K562 (cell line): ENCODE results near the gene NRG2. TPM values are rescaled to one million over a fixed set of nuclear protein-coding genes. Genes with fewer than 3 reads are reported as not detected.

Experiments
- ATAC-seq: fragments of 200-7000 bp; cut with Tn5 transposase; 3 replicates; pipeline ENCODE4 v1.9.1; 2020; ENCODE audit warnings: moderate library complexity
- BruUV-seq: library from RNA; stranded (reverse); fragments of 400-500 nt; replicated peaks from 2 replicates; lab custom pipeline; 2021; lab: Mats Ljungman, UMichigan
- CTCF ChIA-PET: fragments of 300-600 bp; formaldehyde crosslinking; extraction: SDS; loops from one replicate; lab custom pipeline; 2021; ENCODE audit warnings: low intra/inter-chr PET ratio; lab: Yijun Ruan, JAX
- POLR2A ChIA-PET: fragments of 300-600, 350-650 bp; sonication (Branson Sonifier 250); formaldehyde crosslinking; extraction: SDS; loops from one replicate; lab custom pipeline; 2021; ENCODE audit warnings: antibody characterized with exemption, inconsistent platforms; lab: Yijun Ruan, JAX
- DNase-seq, 4 experiments: peaks; one replicate each; pipeline versions ENCODE4 v3.0.0 to v3.0.0-alpha.2; 2011 to 2018; ENCODE audit warnings: low spot score in 3 of 4, mixed read lengths in 3 of 4; ENCODE audit errors: extremely low read depth in 1 of 4
- FAIRE-seq: peaks from 2 replicates; lab custom pipeline; 2011; peaks lifted over from hg19 to GRCh38; lab: Jason Lieb, UNC
- H2AFZ ChIP-seq: 2 replicates; pipeline ENCODE4 v1.6.0; 2011; ENCODE audit warnings: low read depth, low read length, control low read depth, inconsistent platforms
- H3K27ac ChIP-seq: fragments of 200-600 bp; 3 replicates; pipeline ENCODE4 v1.8.0; 2011; ENCODE audit warnings: low read depth, mild to moderate bottlenecking, control low read depth, inconsistent platforms, low read length, moderate library complexity, mixed read lengths; ENCODE audit errors: extremely low read depth
- H3K27me3 ChIP-seq, 2 experiments: fragments of 300-600 bp in 1 of 2; 2 replicates in 1 of 2; 3 replicates in 1 of 2; pipeline versions ENCODE4 v1.6.0 to v1.8.0; 2011; ENCODE audit warnings: inconsistent platforms in 2 of 2, low read length in 2 of 2, mild to moderate bottlenecking in 1 of 2, mixed read lengths in 1 of 2, moderate library complexity in 1 of 2; ENCODE audit not compliant: control insufficient read depth in 2 of 2, insufficient read depth in 2 of 2
- H3K36me3 ChIP-seq: fragments of 300-600 bp; 3 replicates; pipeline ENCODE4 v1.8.0; 2011; ENCODE audit warnings: mild to moderate bottlenecking, low read length, inconsistent platforms; ENCODE audit not compliant: control insufficient read depth, insufficient read depth
- H3K4me1 ChIP-seq, 2 experiments: fragments of 200-600 bp in 1 of 2; replicated peaks in 1 of 2; 2 replicates in 1 of 2; 3 replicates in 1 of 2; pipeline versions ENCODE4 v1.5.1 to v1.8.0; 2011; ENCODE audit warnings: inconsistent platforms in 2 of 2, low read length in 2 of 2, mild to moderate bottlenecking in 1 of 2, mixed read lengths in 1 of 2, moderate library complexity in 1 of 2; ENCODE audit not compliant: control insufficient read depth in 2 of 2, insufficient read depth in 2 of 2
- H3K4me2 ChIP-seq: 2 replicates; pipeline ENCODE4 v1.6.1; 2011; ENCODE audit warnings: low read length, control low read depth, inconsistent platforms, mixed read lengths; ENCODE audit not compliant: insufficient read depth
- H3K4me3 ChIP-seq: fragments of 200-600 bp; sonication (generic), shearing (Covaris generic); 2 replicates; pipeline ENCODE4 v1.5.1; 2016; ENCODE audit warnings: control low read depth, inconsistent platforms
- H3K79me2 ChIP-seq: fragments of 200-600 bp; 3 replicates; pipeline ENCODE4 v1.8.0; 2011; ENCODE audit warnings: low read length, inconsistent platforms; ENCODE audit not compliant: control insufficient read depth, insufficient read depth
- H3K9ac ChIP-seq, 2 experiments: 2 replicates each; pipeline versions ENCODE4 v1.6.0 to v1.6.1; 2011; ENCODE audit warnings: low read depth in 2 of 2, low read length in 2 of 2, control low read depth in 1 of 2, inconsistent platforms in 1 of 2, mild to moderate bottlenecking in 1 of 2, mixed read lengths in 1 of 2; ENCODE audit not compliant: insufficient read depth in 1 of 2
- H3K9me1 ChIP-seq: one replicate; pipeline ENCODE4 v1.6.0; 2011; ENCODE audit warnings: inconsistent platforms, mild to moderate bottlenecking, low read length, moderate library complexity; ENCODE audit not compliant: control insufficient read depth, insufficient read depth
- H3K9me3 ChIP-seq: replicated peaks from 2 replicates; pipeline ENCODE4 v1.5.1; 2011; ENCODE audit warnings: low read depth, low read length, inconsistent platforms; ENCODE audit not compliant: control insufficient read depth, insufficient read depth
- H4K20me1 ChIP-seq: replicated peaks from 2 replicates; pipeline ENCODE4 v1.6.1; 2011; ENCODE audit warnings: low read length, inconsistent platforms, mixed read lengths; ENCODE audit not compliant: control insufficient read depth, insufficient read depth
- GTF2A2 ChIP-seq: IDR thresholded peaks from 2 replicates; pipeline ENCODE4 v1.6.1; 2016; ENCODE audit warnings: mild to moderate bottlenecking, missing genetic modification characterization, missing compliant biosample characterization
- HNRNPLL ChIP-seq: fragments of 200-400 bp; formaldehyde crosslinking; IDR thresholded peaks from 2 replicates; pipeline ENCODE4 v1.6.1; 2017; ENCODE audit warnings: low read length, low read depth, mild to moderate bottlenecking; ENCODE audit not compliant: poor library complexity, severe bottlenecking
- KLF13 ChIP-seq: fragments of 450-650 bp; IDR thresholded peaks from 2 replicates; pipeline ENCODE4 v1.6.1; 2016; ENCODE audit warnings: missing genetic modification characterization, low read depth, mild to moderate bottlenecking, missing compliant biosample characterization, moderate library complexity, borderline replicate concordance
- LARP7 ChIP-seq: fragments of 450-650 bp; IDR thresholded peaks from 2 replicates; pipeline ENCODE4 v1.6.1; 2016
- PHB ChIP-seq: fragments of 250-450 bp; sonication (Bioruptor Pico); IDR thresholded peaks from 2 replicates; pipeline ENCODE4 v1.5.0; 2021
- RFX1 ChIP-seq: fragments of 450-650 bp; IDR thresholded peaks from 2 replicates; pipeline ENCODE4 v1.6.1; 2016; ENCODE audit warnings: mild to moderate bottlenecking, moderate library complexity
- TAF7 ChIP-seq: fragments of 450-650 bp; IDR thresholded peaks from 2 replicates; pipeline ENCODE4 v1.6.1; 2016; ENCODE audit warnings: missing genetic modification characterization, missing compliant biosample characterization
- TCF3 ChIP-seq: sonication (generic); formaldehyde crosslinking; IDR thresholded peaks from 2 replicates; pipeline ENCODE4 v1.4.0; 2020; ENCODE audit warnings: mild to moderate bottlenecking, missing genetic modification reagents
- ZNF41 ChIP-seq: fragments of 250-450 bp; sonication (Bioruptor Pico); conservative IDR thresholded peaks from 2 replicates; pipeline ENCODE4 v1.4.0; 2020; ENCODE audit warnings: mild to moderate bottlenecking
- WGBS: fragments of 100-300 bp; shearing (Covaris generic); methylation state at CpG from one replicate; pipeline ENCODE4 v1.1.6; 2016; ENCODE audit warnings: low coverage, mixed read lengths; ENCODE audit not compliant: insufficient coverage; ENCODE audit errors: missing lambda C conversion rate; 5-methylcytosine and 5-hydroxymethylcytosine counted together
- in situ Hi-C: fragments of 300-500 bp; cut with MboI; formaldehyde crosslinking; loops from 4 replicates; pipeline ENCODE4 v1.15.0; 2018; ENCODE audit warnings: inconsistent platforms, mixed read lengths
- intact Hi-C: fragments of 100-400 bp; cut with micrococcal nuclease; formaldehyde crosslinking; loops from 2 replicates; pipeline ENCODE4 v1.14.2; 2022
- polyA plus RNA-seq, 8 experiments: library from polyadenylated mRNA; depleted of rRNA in 4 of 8; stranded (reverse) in 5 of 8; unstranded in 3 of 8; fragments of >200 nt; fragmentation: Nextera tagmentation in 2 of 8; fragmentation: Illumina TruSeq in 1 of 8; extraction: Ambion mirVana in 2 of 8; extraction: Trizol in 1 of 8; gene quantifications; 2 replicates each; pipeline versions ENCODE4 v1.2.1 to v1.2.3, GENCODE V29; 2011 to 2014; ENCODE audit warnings: inconsistent platforms in 1 of 8, missing spikeins in 1 of 8
- total RNA-seq, 7 experiments: library from RNA; depleted of rRNA in 6 of 7; stranded (reverse); fragments of >200 nt in 6 of 7; fragmentation: Illumina TruSeq in 2 of 7; extraction: Trizol in 2 of 7; gene quantifications; 2 replicates each; pipeline versions ENCODE4 v1.2.1 to v1.2.3, GENCODE V29; 2011 to 2021; ENCODE audit warnings: low replicate concordance in 1 of 7
- TF ChIP-seq, protein P1 (sequence below): sonication (generic); formaldehyde crosslinking; IDR thresholded peaks from 2 replicates; pipeline ENCODE4 v1.8.0; 2022; ENCODE audit warnings: mild to moderate bottlenecking, missing genetic modification reagents

The NRG2 gene
- total and polyA plus RNA-seq, 9 of the 15 experiments (the other 6 are each of a cell fraction or from before 2014, with no cell fraction given), result not detected

DNA sequence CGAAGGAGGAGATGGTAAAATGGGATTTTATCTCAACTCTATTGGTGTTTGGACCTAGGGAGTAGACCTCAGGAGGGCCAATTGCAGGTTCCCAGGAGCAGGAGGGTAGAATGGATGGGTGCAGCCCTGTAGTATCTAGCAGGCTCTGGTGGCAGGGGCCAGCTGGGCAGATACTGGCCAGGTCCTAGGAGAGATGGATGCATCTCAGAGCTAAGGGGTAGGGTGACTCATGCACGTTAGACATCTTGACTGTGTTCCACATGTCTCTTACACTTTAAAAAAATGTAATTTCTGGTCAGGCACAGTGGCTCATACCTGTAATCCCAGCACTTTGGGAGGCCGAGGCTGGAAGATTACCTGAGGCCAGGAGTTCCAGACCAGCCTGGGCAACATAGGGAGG, 225.1 kb downstream of the NRG2 start:
- Histone ChIP-seq H3K9me1 (no peaks in the 10 kb centered on the region), H3K36me3 (no peaks in the 10 kb centered on the region), H3K27ac (no peak overlapping the region), H4K20me1 (peaks cover 4% of the 10 kb centered on the region; the same call in 1 of the 2 replicates), H3K4me2 (no peak overlapping the region), H2AFZ (no peak overlapping the region), H3K9me3 (no peaks in the 10 kb centered on the region), H3K79me2 (no peaks in the 10 kb centered on the region), H3K4me1 (peaks cover 0 to 4% of the 10 kb centered on the region in 2 experiments; a peak in 1 of 5 replicates), H3K4me3 (no peak overlapping the region), H3K9ac (no peak overlapping the region), H3K27me3 (peaks cover 32 to 82% of the 10 kb centered on the region in 2 experiments)
- no TSS peak for BruUV-seq
- ChIA-PET CTCF (no interaction called here), POLR2A (no interaction called here)
- intact Hi-C loops, result no loop called here
- FAIRE-seq (no peak), DNase-seq (no peak), ATAC-seq (no peak)
- in situ Hi-C loops, result no loop called here
- WGBS, result 0% methylated on average over 3 of the region's 3 CpGs
- no peak for TF ChIP-seq TCF3 (CRISPR knock-in tag)
- no peak for TF ChIP-seq HNRNPLL
- TF ChIP-seq GTF2A2 (tag), result no peak
- no peak for TF ChIP-seq KLF13 (tag)
- no peak for TF ChIP-seq LARP7
- TF ChIP-seq ZNF41 (CRISPR knock-in tag), result no peak
- TF ChIP-seq TAF7 (tag), result no peak
- TF ChIP-seq, protein P1, sequence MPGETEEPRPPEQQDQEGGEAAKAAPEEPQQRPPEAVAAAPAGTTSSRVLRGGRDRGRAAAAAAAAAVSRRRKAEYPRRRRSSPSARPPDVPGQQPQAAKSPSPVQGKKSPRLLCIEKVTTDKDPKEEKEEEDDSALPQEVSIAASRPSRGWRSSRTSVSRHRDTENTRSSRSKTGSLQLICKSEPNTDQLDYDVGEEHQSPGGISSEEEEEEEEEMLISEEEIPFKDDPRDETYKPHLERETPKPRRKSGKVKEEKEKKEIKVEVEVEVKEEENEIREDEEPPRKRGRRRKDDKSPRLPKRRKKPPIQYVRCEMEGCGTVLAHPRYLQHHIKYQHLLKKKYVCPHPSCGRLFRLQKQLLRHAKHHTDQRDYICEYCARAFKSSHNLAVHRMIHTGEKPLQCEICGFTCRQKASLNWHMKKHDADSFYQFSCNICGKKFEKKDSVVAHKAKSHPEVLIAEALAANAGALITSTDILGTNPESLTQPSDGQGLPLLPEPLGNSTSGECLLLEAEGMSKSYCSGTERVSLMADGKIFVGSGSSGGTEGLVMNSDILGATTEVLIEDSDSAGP (CRISPR knock-in tag), result no peak
- no peak for TF ChIP-seq PHB (CRISPR knock-in tag)
- TF ChIP-seq RFX1, result no peak
